Diencephalon (tissue), 1 donor: ENCODE results near the gene DNAJC4. TPM values are rescaled to one million over a fixed set of nuclear protein-coding genes. Genes with fewer than 3 reads are reported as not detected.

ENCODE experiments used
- total RNA-seq: library from RNA; depleted of rRNA; stranded (reverse); fragments of >200 nt; gene quantifications from one replicate; pipeline ENCODE4 v1.2.3, GENCODE V29; 2014

Gene DNAJC4
- total RNA-seq: 19.4 TPM

GRCh38 chr11:64230171-64230984, at the start of gene DNAJC4:
Gene DNAJC4, plus strand, starts transcription at chr11:64230548. Its CDS starts 307 bp downstream, at chr11:64230855.

GRCh38 chr11:64185693-64186491, 44.5 kb upstream of the DNAJC4 start, which contains the start of gene STIP1:
Gene STIP1, plus strand, starts transcription at chr11:64186171. Its CDS starts 91 bp downstream, at chr11:64186262.

GRCh38 chr11:64206457-64207255, 23.7 kb upstream of the DNAJC4 start, which contains the start of gene FERMT3:
Gene FERMT3, plus strand, starts transcription at chr11:64206721. Its CDS starts 644 bp downstream, at chr11:64207365.

DNA sequence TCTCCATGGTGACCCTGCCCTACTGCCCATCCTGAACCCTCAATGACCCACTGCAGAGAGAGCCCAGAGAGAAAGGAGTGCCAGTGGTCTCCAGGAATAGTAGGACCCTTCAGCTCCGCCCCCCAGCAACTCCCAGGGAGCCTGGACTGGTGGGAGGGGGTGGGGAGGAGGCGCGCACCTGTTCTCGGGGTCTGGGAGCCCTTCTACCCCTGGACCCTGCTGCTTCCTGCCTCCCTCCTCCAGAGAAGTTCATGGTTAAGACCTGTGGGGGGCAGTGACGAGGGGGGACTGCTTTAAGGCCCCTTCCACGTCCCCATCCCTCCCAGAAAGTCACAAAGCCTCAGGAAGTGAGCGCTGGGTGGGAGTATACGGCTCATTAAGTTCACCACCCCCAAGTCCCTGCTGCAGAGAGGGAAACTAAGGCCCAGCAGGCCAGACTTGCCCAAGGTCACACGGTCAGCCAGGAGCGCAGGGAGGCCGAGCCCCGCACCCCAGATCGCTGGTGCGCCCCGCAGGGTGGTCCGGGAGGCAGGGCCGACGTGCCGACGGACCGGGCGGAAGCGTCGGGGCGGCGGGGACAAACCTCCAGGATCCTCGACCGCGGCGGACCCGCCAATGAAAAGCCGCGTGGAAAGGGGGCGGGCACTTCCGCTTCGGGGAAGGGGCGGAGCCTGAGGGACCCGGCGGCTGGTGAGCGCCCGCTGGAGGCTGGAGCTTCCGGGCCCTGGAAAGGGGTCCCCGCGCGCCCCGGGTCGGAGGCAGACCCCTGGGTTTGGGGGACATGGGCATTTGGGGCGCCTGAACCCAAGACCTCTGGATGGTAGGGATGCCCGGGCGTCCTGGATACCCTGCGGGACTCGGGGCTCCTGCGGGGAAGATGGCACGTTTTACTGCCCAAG, 4.5 kb upstream of the DNAJC4 start, which contains the start of the genes NUDT22 and TRPT1:
Gene NUDT22 (plus strand): TSS at position 667 of the 899 bp plus-strand sequence. CDS start 379 bp downstream, outside the sequence.
Gene TRPT1 (minus strand): TSS at position 579 of the 899 bp plus-strand sequence. CDS start 326 bp downstream, at position 253.

GRCh38 chr11:64233913-64234586, 3.7 kb downstream of the DNAJC4 start, which contains the start of gene VEGFB:
Gene VEGFB, plus strand, starts transcription at chr11:64234584. Its CDS starts 250 bp downstream, at chr11:64234834.

DNA sequence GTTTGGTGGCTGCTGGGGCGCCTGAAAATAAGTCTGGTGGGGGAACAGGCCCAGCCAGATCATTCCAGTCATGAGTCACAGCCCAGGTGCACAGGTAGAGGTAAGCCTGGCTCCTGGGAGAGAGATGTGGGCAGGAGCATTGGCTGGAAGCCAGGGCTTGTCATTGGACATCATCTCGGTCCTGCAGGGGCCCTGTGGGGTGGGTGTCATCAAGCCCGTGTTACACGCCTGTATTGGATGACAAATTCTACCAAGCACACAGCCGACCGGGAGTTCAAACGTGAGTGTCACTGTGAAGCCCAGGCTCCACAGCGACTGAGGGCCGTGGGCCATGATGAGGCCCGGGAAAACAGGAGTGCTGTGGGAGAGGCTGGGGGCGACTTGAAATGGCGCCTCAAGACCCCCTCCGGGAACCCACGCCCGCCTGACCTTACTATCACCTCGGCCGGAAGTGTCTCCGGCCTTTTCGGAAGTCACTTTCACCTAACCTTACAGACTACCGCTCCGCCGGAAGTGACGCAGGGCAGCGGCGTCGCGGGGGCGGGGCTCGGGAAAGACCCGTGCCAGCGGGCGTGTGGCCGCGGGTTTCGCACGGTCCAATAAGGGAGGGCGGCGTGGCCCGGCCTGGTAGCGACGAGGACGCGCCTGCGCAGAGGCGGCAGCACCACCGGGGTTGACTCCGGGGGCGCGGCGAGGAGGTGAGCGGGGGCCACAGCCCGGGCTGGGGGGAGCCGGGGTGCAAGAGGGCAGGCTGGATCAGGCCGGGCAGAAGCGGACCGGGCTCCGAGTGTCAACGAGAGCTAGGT, 10.3 kb downstream of the DNAJC4 start, which contains the start of gene FKBP2:
Gene FKBP2 (plus strand): TSS at position 661 of the 806 bp plus-strand sequence. CDS start 1,293 bp downstream, outside the sequence.

DNA sequence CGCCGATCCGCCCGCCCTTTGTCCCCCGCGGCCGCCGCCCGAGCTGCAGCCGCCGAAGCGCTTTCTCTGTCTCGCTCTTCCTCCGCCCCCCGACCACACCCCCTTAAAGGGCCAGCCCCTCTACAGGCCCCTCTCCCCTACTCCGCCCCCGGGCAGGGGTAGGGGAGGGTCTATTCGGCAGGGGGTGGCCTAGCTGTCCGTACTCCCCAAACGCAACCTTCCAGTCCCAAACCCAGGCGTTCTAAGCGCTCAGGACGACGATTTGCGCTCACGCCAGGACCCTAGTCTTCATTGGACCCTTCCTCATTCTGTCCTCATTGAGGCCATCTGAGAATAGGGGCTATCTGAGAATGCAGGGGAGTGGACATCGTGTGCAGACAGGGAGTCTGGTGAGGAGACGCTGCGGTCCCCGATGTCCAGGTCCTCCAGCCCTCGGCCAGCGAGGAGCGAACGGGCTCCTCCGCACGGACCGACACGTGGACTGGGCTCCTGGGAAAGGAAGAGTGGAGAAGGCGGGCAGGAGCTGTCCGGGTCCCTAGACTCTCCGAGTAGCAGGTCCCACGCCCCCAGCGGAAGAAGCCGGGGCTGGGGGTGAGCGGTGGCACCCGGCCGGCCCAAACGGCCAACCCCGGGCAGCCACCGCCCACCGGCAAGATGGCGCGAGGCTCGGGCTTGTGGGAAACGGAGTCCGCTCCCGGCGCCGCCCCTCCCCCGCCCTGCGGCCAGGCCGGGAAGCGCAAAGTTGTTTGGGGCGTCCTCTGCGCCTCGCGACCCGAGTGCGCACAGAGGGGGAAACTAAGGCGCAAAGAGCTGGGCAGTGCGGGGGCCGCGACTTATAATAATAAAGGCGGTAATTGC, 16.8 kb downstream of the DNAJC4 start, which contains the start of gene PPP1R14B:
Gene PPP1R14B (minus strand): TSS at position 73 of the 858 bp plus-strand sequence. CDS start 270 bp downstream, outside the sequence.

DNA sequence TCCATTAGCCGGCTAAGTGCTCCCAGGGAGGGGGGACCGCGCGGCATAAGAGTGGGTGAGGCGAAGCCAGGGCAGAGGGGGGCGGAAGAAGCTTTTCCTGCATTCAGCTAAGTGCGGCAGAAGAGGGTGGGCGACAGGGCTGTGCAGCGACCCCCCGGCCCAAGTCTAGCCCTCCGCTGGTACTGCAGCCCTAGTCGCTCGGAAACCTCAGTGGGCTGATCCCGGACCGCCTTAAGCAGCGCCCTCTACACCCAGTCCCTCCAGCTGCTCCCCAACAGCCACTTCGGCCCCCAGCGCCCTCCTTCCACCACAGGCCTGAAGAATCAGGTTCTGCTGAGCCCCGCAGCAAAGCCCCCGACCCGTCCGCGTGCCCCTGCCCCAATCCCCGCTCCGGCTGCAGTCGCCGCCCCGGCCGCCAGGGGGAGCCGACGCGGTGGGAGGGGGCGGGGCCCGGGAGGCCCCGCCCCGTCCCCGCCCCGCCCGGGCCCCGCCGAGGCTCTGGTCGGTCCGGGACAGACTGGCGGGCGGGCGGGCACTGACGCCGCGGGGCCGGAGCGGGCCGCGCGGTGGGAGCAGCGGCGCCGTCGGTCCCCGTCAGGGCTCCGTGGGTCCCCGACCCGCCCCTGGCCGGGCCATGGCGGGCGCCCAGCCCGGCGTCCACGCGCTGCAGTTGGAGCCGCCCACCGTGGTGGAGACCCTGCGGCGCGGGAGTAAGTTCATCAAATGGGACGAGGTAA, 20.8 kb downstream of the DNAJC4 start, which contains the start of gene PLCB3:
Gene PLCB3 (plus strand): TSS at position 515 of the 737 bp plus-strand sequence. CDS start 120 bp downstream, at position 635.

Other genes starting within 250 kb of the DNAJC4 start
- gene OTUB1, start 244.1 kb upstream of the DNAJC4 start, total RNA-seq: 43.8 TPM
- 12.0 TPM for gene FLRT1, start 194.6 kb upstream of the DNAJC4 start, total RNA-seq
- gene MACROD1, start 64.4 kb upstream of the DNAJC4 start, total RNA-seq: 8.8 TPM
- 97.6 TPM for gene STIP1, start 44.4 kb upstream of the DNAJC4 start, total RNA-seq
- 2.3 TPM for gene FERMT3, start 23.8 kb upstream of the DNAJC4 start, total RNA-seq
- gene TRPT1, start 4.4 kb upstream of the DNAJC4 start, total RNA-seq: 14.1 TPM
- 14.5 TPM for gene NUDT22, start 4.3 kb upstream of the DNAJC4 start, total RNA-seq
- gene VEGFB, start 4.0 kb downstream of the DNAJC4 start, total RNA-seq: 50.7 TPM
- gene FKBP2, start 10.5 kb downstream of the DNAJC4 start, total RNA-seq: 29.8 TPM
- gene PPP1R14B, start 16.4 kb downstream of the DNAJC4 start, total RNA-seq: 64.6 TPM
- gene PLCB3, start 21.0 kb downstream of the DNAJC4 start, total RNA-seq: 7.8 TPM
- 53.3 TPM for gene BAD, start 54.1 kb downstream of the DNAJC4 start, total RNA-seq
- gene GPR137, start 55.3 kb downstream of the DNAJC4 start, total RNA-seq: 13.6 TPM
- 7.2 TPM for gene KCNK4, start 60.8 kb downstream of the DNAJC4 start, total RNA-seq
- gene CATSPERZ, start 69.8 kb downstream of the DNAJC4 start, total RNA-seq: 2.1 TPM
- 10.8 TPM for gene ESRRA, start 75.0 kb downstream of the DNAJC4 start, total RNA-seq
- 82.4 TPM for gene TRMT112, start 87.0 kb downstream of the DNAJC4 start, total RNA-seq
- 200 TPM for gene PRDX5, start 87.6 kb downstream of the DNAJC4 start, total RNA-seq
- gene CCDC88B, start 109.7 kb downstream of the DNAJC4 start, total RNA-seq: 3.2 TPM
- 13.8 TPM for gene RPS6KA4, start 128.6 kb downstream of the DNAJC4 start, total RNA-seq